Gastrocnemius medialis (tissue), 4 donors: ENCODE measurements around the gene GIT1. TPM values are rescaled to one million over a fixed set of nuclear protein-coding genes. Genes with fewer than 3 reads are reported as not detected.
A peak's percentile ranks its signal among the peaks of the same experiment; 100 is the strongest.

Source experiments
- ATAC-seq, 2 donors: fragments of 150-250 bp; one replicate each; pipeline ENCODE4 v1.9.1; 2016
- DNase-seq, 2 donors: peaks; one replicate each; pipeline ENCODE4 v3.0.0-alpha.2; 2019
- H3K27ac ChIP-seq, 4 donors: fragments of 200-600 bp; sonication (generic); 1 replicate in 1 of 4; 2 replicates in 3 of 4; pipeline ENCODE4 v1.5.1; 2016 to 2018; ENCODE audit warnings: mild to moderate bottlenecking in 2 of 4, moderate library complexity in 1 of 4
- H3K27me3 ChIP-seq, 3 donors: fragments of 200-600 bp; sonication (generic) in 2 of 3; 1 replicate in 1 of 3; 2 replicates in 2 of 3; pipeline versions ENCODE4 v1.5.1 to v1.6.0; 2016 to 2019; ENCODE audit warnings: mild to moderate bottlenecking in 1 of 3, moderate library complexity in 1 of 3
- H3K36me3 ChIP-seq, 2 donors: fragments of 200-600 bp; sonication (generic) in 1 of 2; one replicate each; pipeline ENCODE4 v1.5.1; 2017 to 2018
- H3K4me1 ChIP-seq, 2 donors: fragments of 200-600 bp; sonication (generic) in 1 of 2; one replicate each; pipeline ENCODE4 v1.5.1; 2016 to 2017; ENCODE audit warnings: mild to moderate bottlenecking in 2 of 2
- H3K4me3 ChIP-seq, 4 donors: fragments of 200-600 bp; sonication (generic) in 3 of 4; 1 replicate in 1 of 4; 2 replicates in 3 of 4; pipeline ENCODE4 v1.5.1; 2016 to 2019; ENCODE audit warnings: mild to moderate bottlenecking in 2 of 4
- H3K9me3 ChIP-seq, 3 donors: fragments of 200-600 bp; sonication (generic) in 2 of 3; 1 replicate in 1 of 3; 2 replicates in 2 of 3; pipeline ENCODE4 v1.5.1; 2016 to 2019
- POLR2A ChIP-seq, 2 donors: fragments of 450-650 bp; IDR thresholded peaks; one replicate each; pipeline ENCODE4 v1.6.1; 2017; ENCODE audit warnings: antibody characterized with exemption in 2 of 2, mild to moderate bottlenecking in 2 of 2, moderate library complexity in 2 of 2
- in situ Hi-C, 4 donors: fragments of 200-750 bp; cut with MboI; loops; one replicate each; pipeline versions ENCODE4 v1.15.0 to v1.8.0; 2017; ENCODE audit warnings: low sequenced_read_pairs in 4 of 4
- intact Hi-C: fragments of 100-400 bp; cut with DNase I; formaldehyde crosslinking; loops from one replicate; pipeline ENCODE4 v1.15.1; 2023; ENCODE audit warnings: low total_unique reads
- total RNA-seq, 4 donors: library from RNA; depleted of rRNA; stranded (reverse); fragments of >200 nt; gene quantifications; one replicate each; pipeline versions ENCODE4 v1.1.0 to v1.2.3, GENCODE V29; 2016
- TF ChIP-seq, protein P1 (sequence below), 5 experiments: fragments of 450-650 bp in 3 of 5; fragments of 200-600 bp in 2 of 5; sonication (generic) in 2 of 5; IDR thresholded peaks in 4 of 5; conservative IDR thresholded peaks in 1 of 5; 1 replicate in 4 of 5; 2 replicates in 1 of 5; pipeline ENCODE4 v1.5.1; 2016 to 2019; ENCODE audit warnings: antibody characterized with exemption in 5 of 5, mild to moderate bottlenecking in 3 of 5, moderate library complexity in 3 of 5

The GIT1 gene
- total RNA-seq, 4 donors from 2014 or later: 30.2 to 62.2 (median 41.1) TPM

DNA sequence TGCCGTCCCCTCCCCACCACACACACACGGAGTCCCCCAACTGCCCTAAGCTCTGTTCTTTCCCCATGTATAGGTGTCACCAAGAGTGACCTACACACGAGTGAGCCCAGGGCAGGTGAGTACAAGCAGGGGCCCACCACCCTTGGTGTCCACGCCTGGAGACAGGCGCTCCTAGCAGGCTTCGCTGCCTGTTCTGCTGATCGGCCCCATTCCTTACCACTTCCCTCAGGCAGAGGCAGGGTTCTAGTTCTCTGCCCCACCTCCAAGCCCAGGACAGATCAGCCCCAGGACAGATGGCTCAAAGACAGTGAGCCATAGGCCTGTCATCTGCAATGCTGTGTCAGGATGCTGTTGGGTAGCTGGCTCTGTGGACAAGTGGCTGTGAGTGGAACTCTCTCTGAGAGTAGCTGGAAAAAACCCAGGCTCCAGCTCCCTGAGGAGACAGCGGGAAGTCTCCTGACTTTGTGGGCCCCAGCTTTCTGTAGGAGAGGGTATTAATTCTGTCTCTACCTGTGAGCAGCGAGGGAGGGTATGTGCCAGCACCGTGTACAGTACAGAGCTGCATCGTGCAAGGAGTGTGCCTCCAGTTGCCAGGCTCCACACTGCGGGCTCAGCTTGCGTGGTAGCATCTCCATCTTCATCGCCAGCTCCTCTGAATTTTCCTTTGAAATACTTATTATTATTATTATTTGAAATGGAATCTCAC lies 20.1 kb downstream of the GIT1 start:
- intact Hi-C loops: loop anchor here (5.0 to 10.0 kb wide), 2 partner anchors 363 to 425 kb away; partner anchors contain the start of gene SSH2
- peaks cover 17 to 28% of the 10 kb centered on the region in 2 donors for H3K4me1 ChIP-seq
- H3K4me3 ChIP-seq: peak overlapping the region; percentile 66 to 82 (median 79)
- no peak for ATAC-seq
- H3K36me3 ChIP-seq: peaks cover 0 to 4% of the 10 kb centered on the region in 2 donors
- in situ Hi-C loops: loop anchor here in 1 of 4 donors (25.0 kb wide), 1 partner anchor 368 kb away; the partner anchor contains the start of genes EFCAB5 and SSH2
- peak overlapping the region; percentile 85 to 93 (median 86) for H3K27ac ChIP-seq
- no peak for TF ChIP-seq POLR2A (IDR thresholded peaks at IDR 0.05)
- TF ChIP-seq, protein P1, sequence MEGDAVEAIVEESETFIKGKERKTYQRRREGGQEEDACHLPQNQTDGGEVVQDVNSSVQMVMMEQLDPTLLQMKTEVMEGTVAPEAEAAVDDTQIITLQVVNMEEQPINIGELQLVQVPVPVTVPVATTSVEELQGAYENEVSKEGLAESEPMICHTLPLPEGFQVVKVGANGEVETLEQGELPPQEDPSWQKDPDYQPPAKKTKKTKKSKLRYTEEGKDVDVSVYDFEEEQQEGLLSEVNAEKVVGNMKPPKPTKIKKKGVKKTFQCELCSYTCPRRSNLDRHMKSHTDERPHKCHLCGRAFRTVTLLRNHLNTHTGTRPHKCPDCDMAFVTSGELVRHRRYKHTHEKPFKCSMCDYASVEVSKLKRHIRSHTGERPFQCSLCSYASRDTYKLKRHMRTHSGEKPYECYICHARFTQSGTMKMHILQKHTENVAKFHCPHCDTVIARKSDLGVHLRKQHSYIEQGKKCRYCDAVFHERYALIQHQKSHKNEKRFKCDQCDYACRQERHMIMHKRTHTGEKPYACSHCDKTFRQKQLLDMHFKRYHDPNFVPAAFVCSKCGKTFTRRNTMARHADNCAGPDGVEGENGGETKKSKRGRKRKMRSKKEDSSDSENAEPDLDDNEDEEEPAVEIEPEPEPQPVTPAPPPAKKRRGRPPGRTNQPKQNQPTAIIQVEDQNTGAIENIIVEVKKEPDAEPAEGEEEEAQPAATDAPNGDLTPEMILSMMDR (IDR thresholded peaks at IDR 0.05 in 4 of 5, conservative IDR thresholded peaks at IDR 0.05 in 1 of 5): no peak
- peak in 1 of 2 donors; percentile 12 for DNase-seq
- H3K9me3 ChIP-seq: no peaks in the 10 kb centered on the region
- peaks cover 0 to 5% (median 0%) of the 10 kb centered on the region in 3 donors for H3K27me3 ChIP-seq

DNA sequence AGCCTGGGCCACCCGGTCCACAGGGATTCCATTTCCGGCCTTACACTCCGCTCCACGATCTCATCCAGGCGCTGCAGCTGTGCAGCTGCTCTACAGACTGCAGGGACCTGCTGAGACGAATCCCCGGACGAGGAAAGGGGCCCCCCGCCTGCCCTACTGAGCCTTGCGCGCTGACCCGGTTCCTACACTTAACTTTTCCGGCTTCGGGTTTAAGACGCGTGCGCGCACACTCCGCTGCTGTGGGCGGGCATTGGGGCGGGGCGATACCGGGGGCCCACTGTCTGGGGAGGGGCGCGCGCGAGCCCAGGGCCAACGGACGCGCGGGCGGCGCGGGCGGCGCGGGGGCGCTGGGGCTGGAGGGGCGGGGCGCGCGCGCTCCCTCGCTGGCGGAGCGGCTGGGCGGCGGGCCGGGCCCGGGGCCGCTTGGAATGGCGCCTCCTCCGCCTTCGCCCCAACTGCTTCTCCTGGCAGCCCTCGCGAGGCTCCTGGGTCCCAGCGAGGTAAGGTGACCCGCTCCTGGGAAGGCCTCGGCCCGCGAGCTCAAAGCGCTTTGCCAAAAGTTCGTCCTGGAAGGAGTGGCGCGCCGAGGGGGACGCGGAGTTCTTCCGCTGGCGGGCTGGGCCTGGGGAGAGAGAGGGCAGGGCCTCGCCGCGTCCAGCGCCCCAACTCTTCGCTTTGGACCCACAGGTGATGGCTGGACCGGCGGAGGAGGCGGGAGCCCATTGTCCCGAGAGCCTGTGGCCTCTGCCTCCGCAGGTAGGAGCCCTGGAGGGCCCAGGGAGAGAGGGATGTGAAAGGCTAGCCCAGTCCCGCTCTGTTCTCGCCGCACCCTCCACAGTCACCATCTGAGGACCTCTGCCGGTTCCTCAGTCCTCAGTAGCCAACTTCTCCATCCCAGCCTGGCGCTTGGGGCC lies 20.9 kb downstream of the GIT1 start, which contains the start of gene TP53I13:
Gene TP53I13, plus strand, starts transcription at position 371 of the 914 bp plus-strand sequence. Its CDS starts 58 bp downstream, at position 429.
- peaks cover 0 to 5% (median 0%) of the 10 kb centered on the region in 3 donors for H3K27me3 ChIP-seq
- peak; percentile 62 to 76 for DNase-seq
- no peaks in the 10 kb centered on the region for H3K9me3 ChIP-seq
- in situ Hi-C loops (loop anchor here in 1 of 4 donors (25.0 kb wide), 1 partner anchor 369 kb away; the partner anchor contains the start of genes EFCAB5 and SSH2), intact Hi-C loops (loop anchor here (1.0 to 10.0 kb wide), 3 partner anchors 178 to 424 kb away; partner anchors contain the start of genes SSH2 and TAOK1)
- ATAC-seq: peak; percentile 61 to 69
- H3K36me3 ChIP-seq: no peaks in the 10 kb centered on the region
- peak within 1 kb of the TSS; percentile 66 to 82 (median 79) for H3K4me3 ChIP-seq
- peaks cover 17 to 28% of the 10 kb centered on the region in 2 donors for H3K4me1 ChIP-seq
- H3K27ac ChIP-seq: peak within 1 kb of the TSS; percentile 85 to 93 (median 86)
- TF ChIP-seq, protein P1 (IDR thresholded peaks at IDR 0.05 in 4 of 5, conservative IDR thresholded peaks at IDR 0.05 in 1 of 5): no peak
- TF ChIP-seq POLR2A (IDR thresholded peaks at IDR 0.05): peak; percentile 66 to 86

DNA sequence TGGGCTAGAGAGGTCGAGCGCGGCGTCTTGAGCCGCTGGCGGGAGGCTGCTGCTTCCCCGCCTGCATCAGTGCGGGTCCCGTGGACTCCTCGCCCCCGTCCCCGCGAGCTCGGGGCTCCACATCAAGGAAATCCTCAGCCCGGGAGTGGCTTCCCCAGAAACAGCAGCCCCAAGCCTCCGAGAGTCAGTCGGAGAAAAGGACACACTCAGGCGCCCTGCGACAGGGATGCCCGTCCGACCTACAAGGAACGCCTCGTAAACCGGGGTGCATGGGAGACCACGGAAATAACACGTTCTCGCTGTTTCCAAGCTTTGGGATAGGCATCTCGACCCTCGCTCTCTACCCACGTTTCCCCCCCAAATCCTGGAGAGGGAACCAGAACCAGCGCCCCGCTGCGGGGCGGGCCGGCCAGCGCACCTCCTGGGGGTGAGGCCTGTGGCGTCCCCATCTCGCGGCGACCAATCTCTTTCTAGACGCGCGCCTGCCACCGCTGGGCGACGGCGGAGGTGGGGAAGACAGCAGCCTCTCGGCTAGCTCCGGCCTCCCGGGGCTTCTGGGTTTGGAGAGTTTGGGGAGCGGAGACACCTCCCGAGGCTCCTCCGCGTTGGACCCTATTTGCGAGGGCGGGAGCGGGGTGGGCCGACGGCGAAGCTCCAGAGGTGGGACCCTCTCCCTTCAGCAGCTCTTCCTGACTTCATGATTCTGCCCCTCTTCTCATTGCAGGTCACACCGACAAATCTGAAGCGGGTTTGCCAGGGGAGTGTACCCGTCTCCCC lies 21.7 kb downstream of the GIT1 start:
- DNase-seq: peak in 1 of 2 donors; percentile 52
- ATAC-seq: peak; percentile 44 to 58
- Histone ChIP-seq H3K4me3 (peak overlapping the region; percentile 66 to 82 (median 79)), H3K27me3 (peaks cover 0 to 5% (median 0%) of the 10 kb centered on the region in 3 donors), H3K36me3 (no peaks in the 10 kb centered on the region), H3K4me1 (peaks cover 12 to 28% of the 10 kb centered on the region in 2 donors), H3K9me3 (no peaks in the 10 kb centered on the region), H3K27ac (peak overlapping the region; percentile 85 to 93 (median 86))
- intact Hi-C loops: loop anchor here (1.0 to 10.0 kb wide), 3 partner anchors 177 to 423 kb away; partner anchors contain the start of genes SSH2 and TAOK1
- TF ChIP-seq POLR2A (IDR thresholded peaks at IDR 0.05): no peak
- TF ChIP-seq, protein P1 (IDR thresholded peaks at IDR 0.05 in 4 of 5, conservative IDR thresholded peaks at IDR 0.05 in 1 of 5): peak; percentile 18 to 64 (median 44)
- in situ Hi-C loops: loop anchor here in 1 of 4 donors (25.0 kb wide), 1 partner anchor 370 kb away; the partner anchor contains the start of genes EFCAB5 and SSH2

DNA sequence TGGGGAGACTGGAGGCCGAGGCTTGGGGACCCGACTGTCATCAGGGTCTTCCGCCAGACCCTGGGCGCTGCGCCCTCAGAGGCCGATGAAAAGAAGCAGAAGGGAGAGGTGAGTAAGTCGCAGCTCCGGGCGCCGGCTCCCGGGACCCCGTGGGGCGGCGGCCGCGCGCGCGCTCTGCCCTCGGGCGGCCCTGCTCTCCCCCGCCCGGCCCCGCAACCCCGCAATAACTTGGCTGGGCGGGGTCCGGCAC lies 22.2 kb downstream of the GIT1 start:
- peak overlapping the region; percentile 85 to 93 (median 86) for H3K27ac ChIP-seq
- peaks cover 12 to 25% of the 10 kb centered on the region in 2 donors for H3K4me1 ChIP-seq
- H3K36me3 ChIP-seq: no peaks in the 10 kb centered on the region
- TF ChIP-seq, protein P1 (IDR thresholded peaks at IDR 0.05 in 4 of 5, conservative IDR thresholded peaks at IDR 0.05 in 1 of 5): no peak
- no peak for TF ChIP-seq POLR2A (IDR thresholded peaks at IDR 0.05)
- DNase-seq (no peak), ATAC-seq (peak; percentile 4 to 5)
- intact Hi-C loops (loop anchor here (5.0 to 10.0 kb wide), 2 partner anchors 365 to 422 kb away; partner anchors contain the start of gene SSH2), in situ Hi-C loops (loop anchor here in 1 of 4 donors (25.0 kb wide), 1 partner anchor 370 kb away; the partner anchor contains the start of genes EFCAB5 and SSH2)
- H3K9me3 ChIP-seq: no peaks in the 10 kb centered on the region
- peak overlapping the region; percentile 66 to 82 (median 79) for H3K4me3 ChIP-seq
- peaks cover 0 to 5% (median 0%) of the 10 kb centered on the region in 3 donors for H3K27me3 ChIP-seq
